Brain microvascular endothelial cell (primary cell): ENCODE results near the gene LRRC74A.
"Not testable (repeated sequence)": the region's sequence is repeated elsewhere in the genome, so short reads cannot be mapped to it uniquely, and the experiment has no call there.

ENCODE experiments used
- DNase-seq: peaks from one replicate; pipeline ENCODE4 v3.0.0-alpha.2; 2020
- H3K27ac ChIP-seq: fragments of 250-450 bp; sonication (Bioruptor Pico); 2 replicates; pipeline ENCODE4 v1.5.1; 2020; ENCODE audit warnings: mild to moderate bottlenecking, moderate library complexity
- H3K27me3 ChIP-seq: fragments of 250-450 bp; sonication (Bioruptor Pico); replicated peaks from 2 replicates; pipeline ENCODE4 v1.5.1; 2020; ENCODE audit warnings: mild to moderate bottlenecking
- H3K36me3 ChIP-seq: fragments of 250-450 bp; sonication (Bioruptor Pico); replicated peaks from 2 replicates; pipeline ENCODE4 v1.5.1; 2020; ENCODE audit warnings: mild to moderate bottlenecking
- H3K4me3 ChIP-seq: 2 replicates; pipeline ENCODE4 v1.5.1; 2011; ENCODE audit warnings: low read depth, mild to moderate bottlenecking, control low read depth, low read length, moderate library complexity
- in situ Hi-C: cut with HindIII; loops from 2 replicates; pipeline ENCODE4 v1.10.0; 2017; ENCODE audit warnings: low sequenced_read_pairs, low pct_ligation_motif_present
- TF ChIP-seq, protein P1 (sequence below): IDR thresholded peaks from 2 replicates; pipeline ENCODE4 v1.5.1; 2011; ENCODE audit warnings: low read depth, mild to moderate bottlenecking, moderate library complexity, low read length, control low read depth, inconsistent platforms; ENCODE audit errors: missing control alignments

LRRC74A gene

GRCh38 chr14:76884853-76885276 is 58.7 kb downstream of the LRRC74A start:
- H3K36me3 ChIP-seq = no peaks in the 10 kb centered on the region
- no peaks in the 10 kb centered on the region for H3K27me3 ChIP-seq
- TF ChIP-seq, protein P1, sequence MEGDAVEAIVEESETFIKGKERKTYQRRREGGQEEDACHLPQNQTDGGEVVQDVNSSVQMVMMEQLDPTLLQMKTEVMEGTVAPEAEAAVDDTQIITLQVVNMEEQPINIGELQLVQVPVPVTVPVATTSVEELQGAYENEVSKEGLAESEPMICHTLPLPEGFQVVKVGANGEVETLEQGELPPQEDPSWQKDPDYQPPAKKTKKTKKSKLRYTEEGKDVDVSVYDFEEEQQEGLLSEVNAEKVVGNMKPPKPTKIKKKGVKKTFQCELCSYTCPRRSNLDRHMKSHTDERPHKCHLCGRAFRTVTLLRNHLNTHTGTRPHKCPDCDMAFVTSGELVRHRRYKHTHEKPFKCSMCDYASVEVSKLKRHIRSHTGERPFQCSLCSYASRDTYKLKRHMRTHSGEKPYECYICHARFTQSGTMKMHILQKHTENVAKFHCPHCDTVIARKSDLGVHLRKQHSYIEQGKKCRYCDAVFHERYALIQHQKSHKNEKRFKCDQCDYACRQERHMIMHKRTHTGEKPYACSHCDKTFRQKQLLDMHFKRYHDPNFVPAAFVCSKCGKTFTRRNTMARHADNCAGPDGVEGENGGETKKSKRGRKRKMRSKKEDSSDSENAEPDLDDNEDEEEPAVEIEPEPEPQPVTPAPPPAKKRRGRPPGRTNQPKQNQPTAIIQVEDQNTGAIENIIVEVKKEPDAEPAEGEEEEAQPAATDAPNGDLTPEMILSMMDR = no peak
- no peak for DNase-seq
- in situ Hi-C loops = no loop called here
- no peak overlapping the region for H3K4me3 ChIP-seq
- no peak overlapping the region for H3K27ac ChIP-seq

- Histone ChIP-seq H3K36me3 (no peaks in the 10 kb centered on the region), H3K4me3 (no peak overlapping the region), H3K27ac (no peak overlapping the region), H3K27me3 (no peaks in the 10 kb centered on the region)
- in situ Hi-C loops = no loop called here
- no peak for DNase-seq
- TF ChIP-seq, protein P1 = no peak
Measured at GRCh38 chr14:76887191-76887590, 61.0 kb downstream of the LRRC74A start.

- Histone ChIP-seq H3K27me3 (no peaks in the 10 kb centered on the region), H3K27ac (no peak overlapping the region), H3K36me3 (no peaks in the 10 kb centered on the region), H3K4me3 (no peak overlapping the region)
- in situ Hi-C loops = no loop called here
- TF ChIP-seq, protein P1 = no peak
- no peak for DNase-seq
Measured at GRCh38 chr14:76891391-76891790, 65.2 kb downstream of the LRRC74A start.

GRCh38 chr14:76894308-76894707 is 68.1 kb downstream of the LRRC74A start:
- Histone ChIP-seq H3K4me3 (no peak overlapping the region), H3K36me3 (no peaks in the 10 kb centered on the region), H3K27ac (no peak overlapping the region), H3K27me3 (no peaks in the 10 kb centered on the region)
- in situ Hi-C loops = no loop called here
- TF ChIP-seq, protein P1 = no peak
- DNase-seq = no peak

DNA sequence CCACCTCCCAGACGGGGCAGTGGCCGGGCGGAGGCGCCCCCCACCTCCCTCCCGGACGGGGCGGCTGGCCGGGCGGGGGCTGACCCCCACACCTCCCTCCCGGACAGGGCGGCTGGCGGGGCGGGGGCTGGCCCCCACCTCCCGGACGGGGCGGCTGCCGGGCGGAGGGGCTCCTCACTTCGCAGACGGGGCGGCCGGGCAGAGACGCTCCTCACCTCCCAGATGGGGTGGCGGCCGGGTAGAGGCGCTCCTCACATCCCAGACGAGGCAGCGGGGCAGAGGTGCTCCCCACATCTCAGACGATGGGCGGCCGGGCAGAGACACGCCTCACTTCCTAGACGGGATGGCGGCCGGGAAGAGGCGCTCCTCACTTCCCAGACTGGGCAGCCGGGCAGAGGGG is 71.8 kb downstream of the LRRC74A start:
- H3K36me3 ChIP-seq, H3K4me3 ChIP-seq, in situ Hi-C loops, H3K27ac ChIP-seq, DNase-seq, H3K27me3 ChIP-seq: not testable (repeated sequence)

DNA sequence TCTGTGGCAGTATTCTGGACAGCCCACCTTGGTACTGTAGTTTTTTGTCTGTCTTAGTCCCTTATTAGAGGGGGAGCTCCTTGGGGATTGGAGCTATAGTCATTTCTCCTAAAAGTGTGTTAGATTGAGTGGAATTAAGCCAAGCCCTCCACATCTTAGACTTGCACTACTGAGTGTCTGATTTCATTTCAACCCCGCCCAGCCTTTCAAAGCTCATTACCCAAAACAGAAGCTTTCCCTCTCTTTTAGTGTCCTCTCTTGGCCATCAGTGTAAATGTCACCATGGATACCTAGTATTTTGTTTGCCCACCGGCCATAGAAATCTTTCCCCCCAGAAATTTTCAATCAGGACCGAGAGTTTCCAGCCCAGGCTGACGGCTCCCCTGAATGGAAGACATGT is 74.5 kb downstream of the LRRC74A start:
- DNase-seq = no peak
- in situ Hi-C loops = no loop called here
- Histone ChIP-seq H3K27ac (no peak overlapping the region), H3K36me3 (no peaks in the 10 kb centered on the region), H3K27me3 (no peaks in the 10 kb centered on the region), H3K4me3 (no peak overlapping the region)
- TF ChIP-seq, protein P1 = no peak
